GM06990 (cell line): ENCODE measurements around the gene PRKACB.

Source experiments
- DNase-seq: peaks from one replicate; pipeline ENCODE4 v3.0.0-alpha.2; 2011; ENCODE audit not compliant: insufficient read length; ENCODE audit errors: extremely low read depth
- H3K27me3 ChIP-seq: replicated peaks from 2 replicates; pipeline ENCODE4 v1.6.0; 2011; ENCODE audit warnings: low read length; ENCODE audit not compliant: control insufficient read depth, insufficient read depth
- H3K36me3 ChIP-seq: 2 replicates; pipeline ENCODE4 v1.5.1; 2011; ENCODE audit warnings: low read length; ENCODE audit not compliant: control insufficient read depth, insufficient read depth
- H3K4me3 ChIP-seq: replicated peaks from 2 replicates; pipeline ENCODE4 v1.5.1; 2011; ENCODE audit warnings: low read depth, mild to moderate bottlenecking, control low read depth, low read length
- CTCF ChIP-seq: IDR thresholded peaks from 2 replicates; pipeline ENCODE4 v1.5.1; 2011; ENCODE audit warnings: low read length, control low read depth, mild to moderate bottlenecking, inconsistent platforms; ENCODE audit not compliant: insufficient read depth, poor library complexity, severe bottlenecking

The PRKACB gene

GRCh38 chr1:84165601-84166000, 21.5 kb downstream of the PRKACB start:
- TF ChIP-seq CTCF, result no peak
- Histone ChIP-seq H3K27me3 (no peaks in the 10 kb centered on the region), H3K36me3 (no peaks in the 10 kb centered on the region), H3K4me3 (no peak overlapping the region)
- no peak for DNase-seq

- TF ChIP-seq CTCF, result no peak
- no peak for DNase-seq
- no peak overlapping the region for H3K4me3 ChIP-seq
- no peaks in the 10 kb centered on the region for H3K27me3 ChIP-seq
- H3K36me3 ChIP-seq, result no peaks in the 10 kb centered on the region
Measured at GRCh38 chr1:84166797-84167196, 22.7 kb downstream of the PRKACB start.

- TF ChIP-seq CTCF, result no peak
- no peaks in the 10 kb centered on the region for H3K27me3 ChIP-seq
- no peaks in the 10 kb centered on the region for H3K36me3 ChIP-seq
- H3K4me3 ChIP-seq, result no peak overlapping the region
- DNase-seq, result no peak
Measured at GRCh38 chr1:84168783-84169182, 24.7 kb downstream of the PRKACB start.

- no peak overlapping the region for H3K4me3 ChIP-seq
- H3K36me3 ChIP-seq, result no peaks in the 10 kb centered on the region
Measured at GRCh38 chr1:84170171-84170570, 26.1 kb downstream of the PRKACB start.

GRCh38 chr1:84171481-84171880, 27.4 kb downstream of the PRKACB start:
- TF ChIP-seq CTCF, result no peak
- Histone ChIP-seq H3K27me3 (no peaks in the 10 kb centered on the region), H3K36me3 (no peaks in the 10 kb centered on the region), H3K4me3 (no peak overlapping the region)
- no peak for DNase-seq

More at GRCh38 chr1:84170171-84170570, 26.1 kb downstream of the PRKACB start:
- H3K27me3 ChIP-seq, result no peaks in the 10 kb centered on the region
- DNase-seq, result no peak
- TF ChIP-seq CTCF, result no peak

- no peaks in the 10 kb centered on the region for H3K27me3 ChIP-seq
- H3K36me3 ChIP-seq, result no peaks in the 10 kb centered on the region
- no peak for DNase-seq
- no peak overlapping the region for H3K4me3 ChIP-seq
- no peak for TF ChIP-seq CTCF
Measured at GRCh38 chr1:84174051-84174556, 30.0 kb downstream of the PRKACB start.
